ENCODE results near the gene DHRS7.

GRCh38 chr14:60163693-60164092, 1.5 kb downstream of the DHRS7 start:
- TF ChIP-seq CTCF (conservative IDR thresholded peaks at IDR 0.05; ENCODE audit: low read depth in 2 of 2) (no peak), EZH2phosphoT487 (IDR thresholded peaks at IDR 0.05; ENCODE audit: unreplicated experiment) (no peak), EZH2 (IDR thresholded peaks at IDR 0.05; ENCODE audit: low read depth, unreplicated experiment) (no peak), POLR2AphosphoS5 (IDR thresholded peaks at IDR 0.05; ENCODE audit: low read depth) (no peak), CREB1 (CRISPR knock-in tag; IDR thresholded peaks at IDR 0.05; ENCODE audit: low read depth) (no peak), JUNB (IDR thresholded peaks at IDR 0.05; ENCODE audit: unreplicated experiment) (no peak), REST (IDR thresholded peaks at IDR 0.05; ENCODE audit: unreplicated experiment) (no peak), ZNF331 (CRISPR knock-in tag; IDR thresholded peaks at IDR 0.05; ENCODE audit: low read depth) (no peak), ZNF114 (CRISPR knock-in tag; IDR thresholded peaks at IDR 0.05) (no peak), STAT1 (IDR thresholded peaks at IDR 0.05; ENCODE audit: unreplicated experiment) (no peak), ETS1 (IDR thresholded peaks at IDR 0.05) (no peak), ZNF462 (CRISPR knock-in tag; IDR thresholded peaks at IDR 0.05) (no peak)
